ENCODE data around the gene CEP112.
"Not testable (repeated sequence)": the region's sequence is repeated elsewhere in the genome, so short reads cannot be mapped to it uniquely, and the experiment has no call there.

Gene CEP112

GRCh38 chr17:66085221-66085620, 106.7 kb downstream of the CEP112 start:
- no peak for TF ChIP-seq CTCF (IDR thresholded peaks at IDR 0.05; ENCODE audit: insufficient read depth, missing control alignments)
- FAIRE-seq (no peak), DNase-seq (ENCODE audit: insufficient read length, low spot score) (no peak)

GRCh38 chr17:66080670-66081069, 111.3 kb downstream of the CEP112 start:
- DNase-seq (ENCODE audit: insufficient read length, low spot score); FAIRE-seq: not testable (repeated sequence)

GRCh38 chr17:66076546-66077190, 115.3 kb downstream of the CEP112 start:
- no peak for TF ChIP-seq CTCF (IDR thresholded peaks at IDR 0.05; ENCODE audit: insufficient read depth, missing control alignments)
- DNase-seq (ENCODE audit: insufficient read length, low spot score) (no peak), FAIRE-seq (no peak)

GRCh38 chr17:66073384-66073783, 118.5 kb downstream of the CEP112 start:
- DNase-seq (ENCODE audit: insufficient read length, low spot score) (no peak), FAIRE-seq (no peak)
- TF ChIP-seq CTCF (IDR thresholded peaks at IDR 0.05; ENCODE audit: insufficient read depth, missing control alignments), result no peak

- TF ChIP-seq CTCF (IDR thresholded peaks at IDR 0.05; ENCODE audit: insufficient read depth, missing control alignments), result no peak
- FAIRE-seq (no peak), DNase-seq (ENCODE audit: insufficient read length, low spot score) (no peak)
Measured at GRCh38 chr17:66063686-66064085, 128.2 kb downstream of the CEP112 start.

GRCh38 chr17:66056148-66056547, 135.8 kb downstream of the CEP112 start:
- no peak for TF ChIP-seq CTCF (IDR thresholded peaks at IDR 0.05; ENCODE audit: insufficient read depth, missing control alignments)
- no peak for DNase-seq (ENCODE audit: insufficient read length, low spot score)
- no peak for FAIRE-seq

GRCh38 chr17:66054242-66054641, 137.7 kb downstream of the CEP112 start:
- FAIRE-seq (no peak), DNase-seq (ENCODE audit: insufficient read length, low spot score) (no peak)
- no peak for TF ChIP-seq CTCF (IDR thresholded peaks at IDR 0.05; ENCODE audit: insufficient read depth, missing control alignments)

GRCh38 chr17:66044083-66044482, 147.8 kb downstream of the CEP112 start:
- DNase-seq (ENCODE audit: insufficient read length, low spot score), result no peak
- FAIRE-seq, result no peak
- TF ChIP-seq CTCF (IDR thresholded peaks at IDR 0.05; ENCODE audit: insufficient read depth, missing control alignments), result no peak
